Fibroblast of lung (primary cell): ENCODE data around the gene ADRB1. TPM values are rescaled to one million over a fixed set of nuclear protein-coding genes. Genes with fewer than 3 reads are reported as not detected.

Experiments used
- DNase-seq, 2 donors: peaks; one replicate each; pipeline versions ENCODE4 v3.0.0 to v3.0.0-alpha.2; 2010; ENCODE audit warnings: low read depth in 2 of 2
- H2AFZ ChIP-seq: 2 replicates; pipeline ENCODE4 v1.5.1; 2012; ENCODE audit warnings: low read length, control low read depth, inconsistent platforms
- H3K27ac ChIP-seq: 2 replicates; pipeline ENCODE4 v1.5.1; 2011; ENCODE audit warnings: low read length, control low read depth; ENCODE audit not compliant: insufficient read depth
- H3K27me3 ChIP-seq: 2 replicates; pipeline ENCODE4 v1.5.1; 2011; ENCODE audit warnings: mild to moderate bottlenecking, low read length; ENCODE audit not compliant: control insufficient read depth, insufficient read depth
- H3K36me3 ChIP-seq: 2 replicates; pipeline ENCODE4 v1.5.1; 2011; ENCODE audit warnings: low read length; ENCODE audit not compliant: control insufficient read depth, insufficient read depth
- H3K4me1 ChIP-seq: 2 replicates; pipeline ENCODE4 v1.5.1; 2011; ENCODE audit warnings: low read length; ENCODE audit not compliant: control insufficient read depth, insufficient read depth; ENCODE audit errors: extremely low read depth
- H3K4me2 ChIP-seq: 2 replicates; pipeline ENCODE4 v1.5.1; 2011; ENCODE audit warnings: low read length, control low read depth; ENCODE audit not compliant: insufficient read depth; ENCODE audit errors: extremely low read depth
- H3K4me3 ChIP-seq, 4 experiments: fragments of 200-600 bp in 1 of 4; sonication (generic) in 1 of 4; replicated peaks in 1 of 4; 2 replicates each; pipeline ENCODE4 v1.5.1; 2011 to 2016; ENCODE audit warnings: low read length in 4 of 4, low read depth in 3 of 4, mild to moderate bottlenecking in 3 of 4, control low read depth in 2 of 4, inconsistent platforms in 1 of 4, mixed read lengths in 1 of 4; ENCODE audit not compliant: insufficient read depth in 1 of 4; ENCODE audit errors: control extremely low read depth in 1 of 4
- H3K79me2 ChIP-seq: 2 replicates; pipeline ENCODE4 v1.5.1; 2012; ENCODE audit warnings: mild to moderate bottlenecking, low read length, inconsistent platforms; ENCODE audit not compliant: control insufficient read depth, insufficient read depth
- H3K9ac ChIP-seq: 2 replicates; pipeline ENCODE4 v1.5.1; 2011; ENCODE audit warnings: mild to moderate bottlenecking, low read length, control low read depth; ENCODE audit not compliant: insufficient read depth
- H3K9me3 ChIP-seq: 2 replicates; pipeline ENCODE4 v1.5.1; 2012; ENCODE audit warnings: low read depth, low read length; ENCODE audit not compliant: control insufficient read depth, insufficient read depth
- H4K20me1 ChIP-seq: 2 replicates; pipeline ENCODE4 v1.5.1; 2011; ENCODE audit warnings: low read length; ENCODE audit not compliant: control insufficient read depth, insufficient read depth; ENCODE audit errors: extremely low read depth
- CTCF ChIP-seq, 2 donors: IDR thresholded peaks in 1 of 2; conservative IDR thresholded peaks in 1 of 2; 1 replicate in 1 of 2; 2 replicates in 1 of 2; pipeline ENCODE4 v1.5.1; 2011 to 2012; ENCODE audit warnings: low read length in 2 of 2, control low read depth in 1 of 2, inconsistent platforms in 1 of 2, low read depth in 1 of 2, mild to moderate bottlenecking in 1 of 2
- EZH2 ChIP-seq: IDR thresholded peaks from 2 replicates; pipeline ENCODE4 v1.5.1; 2012; ENCODE audit warnings: low read length, control low read depth, mild to moderate bottlenecking; ENCODE audit errors: missing control alignments
- polyA plus RNA-seq, 2 donors: library from polyadenylated mRNA; depleted of rRNA in 1 of 2; stranded (reverse) in 1 of 2; unstranded in 1 of 2; fragments of >200 nt; gene quantifications; 2 replicates each; pipeline ENCODE4 v1.2.1, GENCODE V29; 2011 to 2012; ENCODE audit warnings: missing spikeins in 1 of 2
- total RNA-seq: library from RNA; depleted of rRNA; stranded (reverse); fragments of >200 nt; gene quantifications from 2 replicates; pipeline ENCODE4 v1.2.1, GENCODE V29; 2014

The ADRB1 gene
- total and polyA plus RNA-seq, 2 donors (not counting 1 experiment from before 2014, with no cell fraction given) = not detected

GRCh38 chr10:114017873-114018272 lies 25.8 kb upstream of the ADRB1 start:
- no peak overlapping the region for H2AFZ ChIP-seq
- H3K27ac ChIP-seq = no peak overlapping the region
- H3K9ac ChIP-seq = no peak overlapping the region
- no peak for TF ChIP-seq CTCF (conservative IDR thresholded peaks at IDR 0.05 in 1 of 2, IDR thresholded peaks at IDR 0.05 in 1 of 2; ENCODE audit: low read depth in 1 of 2, low read length in 2 of 2)
- no peak for TF ChIP-seq EZH2
- H4K20me1 ChIP-seq = no peaks in the 10 kb centered on the region
- no peak for DNase-seq
- no peak overlapping the region for H3K4me2 ChIP-seq
- no peaks in the 10 kb centered on the region for H3K27me3 ChIP-seq
- H3K36me3 ChIP-seq = no peaks in the 10 kb centered on the region
- no peak overlapping the region for H3K4me3 ChIP-seq
- no peaks in the 10 kb centered on the region for H3K79me2 ChIP-seq
- no peaks in the 10 kb centered on the region for H3K4me1 ChIP-seq
- H3K9me3 ChIP-seq = no peaks in the 10 kb centered on the region

- DNase-seq = no peak
- H3K36me3 ChIP-seq = no peaks in the 10 kb centered on the region
- no peaks in the 10 kb centered on the region for H3K79me2 ChIP-seq
- H3K9me3 ChIP-seq = no peaks in the 10 kb centered on the region
- no peaks in the 10 kb centered on the region for H3K4me1 ChIP-seq
- H3K27me3 ChIP-seq = no peaks in the 10 kb centered on the region
- H3K4me3 ChIP-seq = no peak overlapping the region
- H3K9ac ChIP-seq = no peak overlapping the region
- H4K20me1 ChIP-seq = no peaks in the 10 kb centered on the region
- no peak overlapping the region for H3K4me2 ChIP-seq
- H3K27ac ChIP-seq = no peak overlapping the region
- H2AFZ ChIP-seq = no peak overlapping the region
- no peak for TF ChIP-seq EZH2
- no peak for TF ChIP-seq CTCF (conservative IDR thresholded peaks at IDR 0.05 in 1 of 2, IDR thresholded peaks at IDR 0.05 in 1 of 2; ENCODE audit: low read depth in 1 of 2, low read length in 2 of 2)
These were observed 24.4 kb upstream of the ADRB1 start for GRCh38 chr10:114019226-114019625.

GRCh38 chr10:114021154-114021553 lies 22.5 kb upstream of the ADRB1 start:
- Histone ChIP-seq H3K9ac (no peak overlapping the region), H3K4me1 (no peaks in the 10 kb centered on the region), H3K27me3 (no peaks in the 10 kb centered on the region), H3K36me3 (no peaks in the 10 kb centered on the region), H4K20me1 (no peaks in the 10 kb centered on the region), H3K27ac (no peak overlapping the region), H3K79me2 (no peaks in the 10 kb centered on the region), H3K4me3 (no peak overlapping the region), H2AFZ (no peak overlapping the region), H3K4me2 (no peak overlapping the region), H3K9me3 (no peaks in the 10 kb centered on the region)
- no peak for TF ChIP-seq CTCF (conservative IDR thresholded peaks at IDR 0.05 in 1 of 2, IDR thresholded peaks at IDR 0.05 in 1 of 2; ENCODE audit: low read depth in 1 of 2, low read length in 2 of 2)
- TF ChIP-seq EZH2 = no peak
- no peak for DNase-seq
